ENCODE measurements around the gene LTV1.
A peak's percentile ranks its signal among the peaks of the same experiment; 100 is the strongest.
"Not testable (repeated sequence)": the region's sequence is repeated elsewhere in the genome, so short reads cannot be mapped to it uniquely, and the experiment has no call there.

LTV1 gene

DNA sequence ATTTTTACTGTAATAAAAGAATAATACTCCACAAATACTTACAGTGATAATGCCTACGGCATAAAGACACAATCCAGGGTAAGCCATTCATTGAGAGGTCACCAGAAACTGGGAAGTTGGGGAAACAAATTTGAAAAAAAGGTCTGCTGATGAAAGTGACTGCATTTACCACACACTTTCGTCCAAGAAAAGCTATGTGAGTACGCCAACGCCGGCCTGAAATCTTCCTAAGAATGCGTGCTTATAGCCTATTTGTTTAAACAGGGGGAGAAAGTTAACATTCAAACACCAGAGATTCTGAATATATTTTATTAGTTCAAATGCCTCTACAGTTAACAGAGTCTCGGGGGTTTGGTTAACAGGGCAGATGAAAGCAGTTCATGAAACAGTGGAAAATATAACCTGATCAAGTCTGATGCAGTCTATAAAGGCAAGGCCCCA is 657 bp upstream of the LTV1 start:
- DNase-seq, result peak; percentile 47 to 63

DNA sequence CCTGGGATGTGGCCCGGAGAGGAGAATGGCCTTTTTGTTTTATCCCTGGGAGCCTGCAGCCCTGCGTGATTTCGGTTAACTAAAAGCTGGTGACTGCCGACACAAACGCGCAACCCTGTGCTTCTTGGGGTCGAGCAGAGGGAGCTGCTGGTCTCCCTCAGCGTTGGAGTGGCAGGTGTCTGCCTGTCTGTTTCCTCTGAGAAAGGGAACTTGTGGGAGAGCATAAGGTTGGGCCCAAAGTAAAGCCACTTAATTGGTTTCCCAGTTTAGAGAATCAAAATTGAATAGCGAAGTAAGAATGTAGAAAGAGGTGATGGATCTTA is 500 bp downstream of the LTV1 start:
- DNase-seq, result peak; percentile 26 to 27

DNA sequence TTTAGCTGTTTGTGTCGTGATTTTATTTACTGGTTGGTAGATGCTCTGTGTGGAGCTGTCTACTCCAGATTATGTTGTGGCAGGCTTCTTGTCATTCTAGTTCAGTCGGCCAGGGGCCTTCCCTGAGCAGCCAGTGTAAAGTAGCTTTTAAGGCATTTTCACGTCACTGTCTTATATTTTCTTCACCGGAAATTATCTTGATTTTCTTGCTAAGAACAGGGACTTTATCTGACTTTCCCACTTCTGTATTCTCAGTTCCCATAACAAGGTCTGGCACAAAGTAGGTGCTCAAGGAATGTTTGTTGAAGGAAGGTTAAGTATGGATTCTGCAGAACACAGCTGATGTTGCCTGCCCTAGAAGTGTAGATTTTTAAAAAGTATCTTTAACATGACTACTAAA is 868 bp downstream of the LTV1 start:
- peak in 1 of 2 donors; percentile 11 for DNase-seq

- DNase-seq, result peak in 1 of 2 donors; percentile 29
Measured at GRCh38 chr6:143845033-143845432, 1.9 kb downstream of the LTV1 start.

GRCh38 chr6:143851706-143852105 is 8.6 kb downstream of the LTV1 start:
- not testable (repeated sequence) for DNase-seq

GRCh38 chr6:143855057-143855456 is 11.9 kb downstream of the LTV1 start:
- DNase-seq, result not testable (repeated sequence)

- not testable (repeated sequence) for DNase-seq
Measured at GRCh38 chr6:143856762-143857161, 13.6 kb downstream of the LTV1 start.

- no peak for DNase-seq
Measured at GRCh38 chr6:143857651-143858050, 14.5 kb downstream of the LTV1 start.

- no peak for DNase-seq
Measured at GRCh38 chr6:143859891-143860660, 16.9 kb downstream of the LTV1 start.

GRCh38 chr6:143863771-143864170 is 20.6 kb downstream of the LTV1 start:
- DNase-seq, result no peak

DNA sequence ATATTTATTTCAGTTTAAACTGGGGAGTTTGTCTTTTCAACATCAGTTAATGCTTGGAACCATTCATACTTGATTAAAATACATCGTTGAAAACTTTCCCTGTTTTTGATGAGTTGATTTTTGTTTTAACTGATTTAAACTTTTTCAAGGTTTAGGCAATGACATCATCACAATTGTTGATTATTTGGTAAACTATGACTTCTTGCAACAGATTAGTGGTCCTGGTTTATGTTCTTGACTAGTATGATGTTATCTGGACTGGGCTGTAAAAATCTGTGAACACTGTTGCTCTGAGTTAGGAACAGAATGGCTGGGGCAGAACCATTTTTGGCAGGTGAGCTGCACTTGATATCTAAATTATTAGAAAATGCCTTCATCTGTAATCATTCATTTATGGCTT is 21.1 kb downstream of the LTV1 start, which contains the start of gene ZC2HC1B:
ZC2HC1B (plus strand) TSS at position 241 of the 400 bp plus-strand sequence; CDS start at position 307, 66 bp downstream.
- DNase-seq, result no peak

- DNase-seq, result no peak
Measured at GRCh38 chr6:143867236-143867635, 24.1 kb downstream of the LTV1 start.

DNA sequence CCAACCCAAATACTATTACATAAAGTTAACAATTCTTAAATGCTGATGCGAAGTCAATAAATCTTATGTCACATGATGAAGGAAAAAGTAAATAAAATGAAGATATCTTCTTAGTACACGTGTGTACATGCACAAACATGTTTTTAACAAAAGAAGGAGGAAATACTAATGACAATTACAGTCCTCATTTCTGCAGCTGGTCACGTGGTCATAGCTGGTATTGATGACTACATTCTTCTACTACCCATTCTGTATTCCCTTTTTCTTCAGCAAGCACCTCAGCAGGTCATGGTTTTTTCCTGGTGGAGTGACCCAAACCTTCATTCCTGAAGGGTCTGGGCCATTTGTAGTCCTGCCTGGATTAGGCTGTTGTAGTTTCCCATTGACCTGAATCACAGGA is 25.7 kb downstream of the LTV1 start:
- DNase-seq, result not testable (repeated sequence)

DNA sequence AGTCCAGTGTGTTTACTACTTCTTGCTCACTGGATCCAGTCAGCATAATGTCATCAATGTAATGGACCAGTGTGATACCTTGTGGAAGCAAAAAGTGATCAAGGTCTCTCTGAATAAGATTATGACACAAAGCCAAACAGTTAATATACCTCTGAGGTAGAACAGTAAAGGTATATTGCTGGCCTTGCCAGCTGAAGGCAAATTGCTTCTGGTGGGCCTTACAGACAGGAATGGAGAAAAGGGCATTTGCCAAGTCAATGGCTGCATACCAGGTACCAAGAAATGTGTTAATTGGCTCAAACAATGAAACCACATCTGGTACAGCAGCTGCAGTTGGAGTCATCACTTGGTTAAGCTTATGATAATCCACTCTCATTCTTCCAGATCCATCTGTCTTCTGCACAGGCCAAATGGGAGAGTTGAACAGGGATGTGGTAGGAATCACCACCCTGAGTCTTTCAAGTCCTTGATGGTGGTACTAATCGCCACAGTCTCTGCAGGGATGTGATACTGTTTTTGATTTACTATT is 28.1 kb downstream of the LTV1 start:
- not testable (repeated sequence) for DNase-seq

GRCh38 chr6:143872201-143872600 is 29.1 kb downstream of the LTV1 start:
- no peak for DNase-seq

GRCh38 chr6:143873600-143873999 is 30.5 kb downstream of the LTV1 start:
- not testable (repeated sequence) for DNase-seq

- peak in 1 of 2 donors; percentile 2 for DNase-seq
Measured at GRCh38 chr6:143874503-143874902, 31.4 kb downstream of the LTV1 start.

GRCh38 chr6:143877584-143878271 is 34.6 kb downstream of the LTV1 start:
- no peak for DNase-seq

DNA sequence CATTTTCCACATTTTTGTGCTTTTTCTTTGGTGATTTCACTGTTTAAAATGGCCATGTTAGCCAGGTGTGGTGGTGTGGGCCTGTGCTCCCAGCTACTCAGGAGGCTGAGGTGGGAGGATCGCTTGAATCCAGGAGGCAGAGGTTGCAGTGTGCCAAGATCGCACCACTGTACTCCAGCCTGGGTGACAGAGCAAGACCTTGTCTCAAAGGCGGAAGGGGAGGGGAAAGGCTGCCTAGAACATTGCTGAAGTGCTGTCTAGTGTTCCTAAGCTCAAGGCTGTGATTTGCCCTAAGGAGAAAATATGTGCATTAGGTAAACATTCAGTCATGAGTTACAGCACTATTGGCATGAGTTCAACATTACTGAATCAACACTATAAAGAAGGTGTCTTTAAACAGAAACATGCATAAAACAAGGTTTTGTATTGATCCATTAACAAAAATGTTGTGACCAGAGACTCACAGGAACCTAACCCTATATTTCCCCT is 35.2 kb downstream of the LTV1 start:
- DNase-seq, result no peak

GRCh38 chr6:143880412-143880811 is 37.3 kb downstream of the LTV1 start:
- DNase-seq, result no peak

- DNase-seq, result no peak
Measured at GRCh38 chr6:143882401-143882930, 39.3 kb downstream of the LTV1 start.

DNA sequence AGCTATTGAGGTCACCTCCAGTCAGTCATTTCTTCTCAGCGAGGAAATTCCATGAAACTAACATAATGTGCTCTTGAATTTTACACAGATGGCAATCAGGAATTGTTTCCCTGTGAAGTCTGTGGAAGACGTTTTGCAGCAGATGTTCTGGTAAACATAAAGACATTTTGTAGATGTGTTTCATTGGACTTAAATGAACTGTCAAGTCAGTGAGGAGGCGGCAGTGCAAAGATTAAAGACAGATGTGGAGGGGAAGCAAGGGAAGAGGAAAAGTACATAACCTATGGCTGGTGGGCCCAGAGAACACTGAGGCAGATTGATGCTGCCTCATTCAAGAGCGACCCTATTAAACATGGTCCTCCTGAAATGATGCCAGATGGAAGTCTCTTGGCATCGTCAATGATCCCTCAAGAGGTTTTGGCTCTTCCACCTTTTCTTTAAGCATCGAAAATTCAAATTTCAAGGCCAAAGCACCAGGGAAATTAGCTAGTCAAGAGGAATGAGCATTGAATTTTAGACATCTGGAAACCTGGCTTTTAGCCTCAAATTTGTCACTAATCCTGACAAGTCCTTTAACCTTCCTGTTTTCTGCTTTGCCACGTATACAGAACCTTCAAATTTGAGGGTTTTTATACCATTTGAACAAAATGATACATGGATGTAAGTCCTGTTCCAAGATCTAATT is 41.2 kb downstream of the LTV1 start:
- DNase-seq, result no peak

DNA sequence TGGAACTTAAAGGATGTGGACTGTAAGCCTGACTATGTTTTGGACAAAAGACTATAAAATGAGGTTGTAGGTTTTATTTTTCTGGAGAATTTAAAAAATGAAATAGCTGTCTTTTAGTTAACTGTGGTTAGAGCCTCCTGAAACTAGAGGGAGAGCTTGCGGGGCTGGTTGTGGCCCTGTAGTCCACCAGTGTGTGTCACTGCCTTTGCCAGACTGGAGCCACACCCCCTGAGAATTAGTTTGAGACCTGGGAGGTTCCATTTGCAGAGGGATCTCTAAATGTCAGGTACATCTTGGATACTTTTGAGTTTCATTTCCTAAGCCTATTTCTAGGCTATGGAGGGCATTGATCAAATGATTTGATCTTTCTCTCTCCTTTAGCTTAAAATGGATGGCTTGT is 42.0 kb downstream of the LTV1 start:
- no peak for DNase-seq

Measured in inflammatory macrophage (primary cell).